Large intestine (tissue), 3 donors: ENCODE results near the gene PTPRD. TPM values are rescaled to one million over a fixed set of nuclear protein-coding genes. Genes with fewer than 3 reads are reported as not detected.

Experiments
- DNase-seq, 2 donors: peaks; one replicate each; pipeline versions ENCODE4 v3.0.0 to v3.0.0-alpha.2; 2013
- H3K27ac ChIP-seq: one replicate; pipeline ENCODE4 v1.5.1; 2013; ENCODE audit warnings: low read length
- H3K27me3 ChIP-seq: 2 replicates; pipeline ENCODE4 v1.6.1; 2013; ENCODE audit warnings: low read length; ENCODE audit not compliant: control insufficient read depth, insufficient read depth
- H3K36me3 ChIP-seq: 2 replicates; pipeline ENCODE4 v1.6.1; 2013; ENCODE audit warnings: low read length; ENCODE audit not compliant: control insufficient read depth, insufficient read depth
- H3K4me1 ChIP-seq: one replicate; pipeline ENCODE4 v1.6.1; 2013; ENCODE audit warnings: low read length; ENCODE audit not compliant: control insufficient read depth, insufficient read depth
- H3K4me3 ChIP-seq: one replicate; pipeline ENCODE4 v1.5.1; 2013; ENCODE audit warnings: low read length
- H3K9me3 ChIP-seq: one replicate; pipeline ENCODE4 v1.6.1; 2013; ENCODE audit warnings: mild to moderate bottlenecking, low read depth, low read length, moderate library complexity; ENCODE audit not compliant: control insufficient read depth
- WGBS: methylation state at CpG from one replicate; pipeline ENCODE4 v1.1.5; 2013; ENCODE audit warnings: low lambda C conversion rate; ENCODE audit not compliant: insufficient coverage; 5-methylcytosine and 5-hydroxymethylcytosine counted together
- polyA plus RNA-seq: library from polyadenylated mRNA; unstranded; fragments of 120-200 nt; gene quantifications from one replicate; pipeline ENCODE4 v1.2.1, GENCODE V29; 2013

Gene PTPRD
- polyA plus RNA-seq, 1 donor = 12.0 TPM

- H3K27me3 ChIP-seq = no peaks in the 10 kb centered on the region
- no peaks in the 10 kb centered on the region for H3K4me1 ChIP-seq
- DNase-seq = no peak
- H3K4me3 ChIP-seq = no peak overlapping the region
- H3K9me3 ChIP-seq = no peaks in the 10 kb centered on the region
- H3K27ac ChIP-seq = no peak overlapping the region
- no peaks in the 10 kb centered on the region for H3K36me3 ChIP-seq
- no CpG with 5 or more reads among the region's 4 CpGs for WGBS
Measured at GRCh38 chr9:8542537-8542936, 2070.3 kb downstream of the PTPRD start.

GRCh38 chr9:8539681-8540197 is 2073.1 kb downstream of the PTPRD start:
- Histone ChIP-seq H3K27ac (no peak overlapping the region), H3K27me3 (no peaks in the 10 kb centered on the region), H3K36me3 (no peaks in the 10 kb centered on the region), H3K9me3 (no peaks in the 10 kb centered on the region), H3K4me1 (no peaks in the 10 kb centered on the region), H3K4me3 (no peak overlapping the region)
- 50% methylated on average over 1 of the region's 5 CpGs for WGBS
- DNase-seq = no peak

DNA sequence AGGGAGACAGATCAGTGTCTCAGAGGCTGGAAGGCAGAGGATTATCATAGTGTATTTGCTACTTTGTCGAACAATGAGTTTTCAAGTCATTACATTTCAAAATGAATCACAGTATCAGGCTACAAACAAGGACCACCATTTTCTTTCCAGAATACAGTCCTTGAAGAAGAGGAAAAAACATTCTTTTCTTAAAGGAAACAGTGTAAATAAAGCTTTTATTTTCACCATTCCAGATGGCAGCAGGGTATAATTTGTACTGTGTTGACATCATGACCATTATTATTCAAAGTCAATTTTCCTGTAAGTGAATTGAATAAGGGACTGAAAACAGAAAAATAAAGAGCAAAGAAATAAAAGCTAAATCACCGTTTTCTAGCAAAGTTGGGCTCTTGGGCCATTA is 2076.0 kb downstream of the PTPRD start:
- Histone ChIP-seq H3K36me3 (no peaks in the 10 kb centered on the region), H3K4me1 (no peaks in the 10 kb centered on the region), H3K27me3 (no peaks in the 10 kb centered on the region), H3K4me3 (no peak overlapping the region), H3K9me3 (no peaks in the 10 kb centered on the region), H3K27ac (no peak overlapping the region)
- no peak for DNase-seq
- 100% methylated on average over 2 of the region's 2 CpGs for WGBS

- Histone ChIP-seq H3K4me3 (no peak overlapping the region), H3K4me1 (no peaks in the 10 kb centered on the region), H3K36me3 (no peaks in the 10 kb centered on the region), H3K27ac (no peak overlapping the region), H3K9me3 (no peaks in the 10 kb centered on the region), H3K27me3 (no peaks in the 10 kb centered on the region)
- DNase-seq = no peak
- WGBS = 100% methylated on average over 1 of the region's 1 CpG
Measured at GRCh38 chr9:8534828-8535227, 2078.0 kb downstream of the PTPRD start.

GRCh38 chr9:8533681-8534080 is 2079.1 kb downstream of the PTPRD start:
- Histone ChIP-seq H3K9me3 (no peaks in the 10 kb centered on the region), H3K27ac (no peak overlapping the region), H3K4me3 (no peak overlapping the region), H3K27me3 (no peaks in the 10 kb centered on the region), H3K4me1 (no peaks in the 10 kb centered on the region), H3K36me3 (no peaks in the 10 kb centered on the region)
- 100% methylated on average over 2 of the region's 3 CpGs for WGBS
- no peak for DNase-seq

DNA sequence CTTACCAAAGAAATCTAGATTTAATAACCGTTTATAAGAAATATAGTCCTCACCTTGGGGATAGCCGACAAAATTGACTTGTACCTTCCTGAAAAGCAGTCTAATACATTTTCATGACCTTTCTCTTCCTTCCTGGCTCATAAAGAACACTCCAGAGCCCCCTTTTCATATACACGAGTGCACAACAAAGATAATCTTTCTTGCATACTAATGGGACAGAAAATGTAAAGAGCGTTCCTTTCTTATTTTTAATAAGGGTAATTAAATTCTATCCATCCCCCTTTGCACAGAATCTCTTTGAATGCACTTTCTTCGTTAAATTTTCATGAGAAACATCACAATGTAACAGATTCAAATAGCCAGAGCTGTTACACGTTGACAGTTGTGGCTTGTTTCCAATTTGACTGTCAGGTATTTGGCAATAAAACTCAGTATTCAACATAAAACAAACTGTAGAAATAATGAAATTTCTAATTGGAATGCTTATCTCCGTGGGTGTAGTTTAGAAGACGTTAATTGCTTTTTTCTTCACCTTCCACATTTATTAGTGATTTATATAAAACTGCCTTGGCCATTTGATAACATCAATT is 2080.9 kb downstream of the PTPRD start:
- H3K4me3 ChIP-seq = no peak overlapping the region
- no peaks in the 10 kb centered on the region for H3K36me3 ChIP-seq
- H3K27ac ChIP-seq = no peak overlapping the region
- H3K27me3 ChIP-seq = no peaks in the 10 kb centered on the region
- no peaks in the 10 kb centered on the region for H3K4me1 ChIP-seq
- no peaks in the 10 kb centered on the region for H3K9me3 ChIP-seq
- 74% methylated on average over 4 of the region's 8 CpGs for WGBS
- DNase-seq = no peak

GRCh38 chr9:8521112-8521511 is 2091.7 kb downstream of the PTPRD start:
- H3K36me3 ChIP-seq = no peaks in the 10 kb centered on the region
- H3K4me1 ChIP-seq = no peaks in the 10 kb centered on the region
- H3K9me3 ChIP-seq = no peaks in the 10 kb centered on the region
- no peak overlapping the region for H3K4me3 ChIP-seq
- no CpG with 5 or more reads among the region's 3 CpGs for WGBS
- H3K27ac ChIP-seq = no peak overlapping the region
- DNase-seq = no peak
- H3K27me3 ChIP-seq = no peaks in the 10 kb centered on the region

DNA sequence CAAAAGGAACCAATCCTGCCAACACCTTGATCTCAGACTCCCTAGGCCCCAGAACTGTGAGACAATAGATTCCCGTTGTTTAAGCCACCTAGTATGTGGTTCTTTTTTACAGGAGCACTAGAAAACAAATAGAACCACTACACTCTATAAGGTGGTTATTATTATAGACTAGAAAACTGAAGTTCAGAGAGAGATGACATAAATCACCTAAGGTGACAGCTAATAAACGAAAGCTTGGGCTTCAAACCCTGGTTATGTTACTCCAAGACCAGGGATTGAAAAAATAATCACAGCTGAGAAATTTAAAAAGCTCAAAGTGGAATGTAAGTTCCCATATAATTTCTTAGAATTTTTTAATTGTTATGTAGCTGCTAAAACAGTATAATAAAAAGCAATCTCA is 2097.1 kb downstream of the PTPRD start:
- no peak overlapping the region for H3K27ac ChIP-seq
- no peaks in the 10 kb centered on the region for H3K4me1 ChIP-seq
- WGBS = 71% methylated on average over 1 of the region's 2 CpGs
- no peaks in the 10 kb centered on the region for H3K27me3 ChIP-seq
- no peaks in the 10 kb centered on the region for H3K36me3 ChIP-seq
- no peak overlapping the region for H3K4me3 ChIP-seq
- no peaks in the 10 kb centered on the region for H3K9me3 ChIP-seq
- DNase-seq = no peak

DNA sequence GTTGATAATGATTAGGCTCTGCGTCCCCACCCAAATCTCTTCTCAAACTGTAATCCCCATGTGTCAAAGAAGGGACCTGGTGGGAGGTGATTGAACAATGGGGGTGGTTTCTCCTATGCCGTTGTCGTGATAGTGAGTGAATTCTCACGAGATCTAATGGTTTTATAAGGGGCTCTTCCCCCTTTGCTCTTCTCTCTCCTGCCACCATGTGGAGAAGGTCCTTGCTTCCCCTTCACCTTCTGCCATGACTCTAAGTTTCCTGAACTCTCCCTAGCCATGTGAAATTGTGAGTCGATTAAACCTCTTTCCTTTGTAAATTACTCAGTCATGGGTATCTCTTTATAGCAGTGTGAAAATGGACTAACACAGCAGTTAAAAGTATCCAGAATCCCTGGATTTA is 2098.0 kb downstream of the PTPRD start:
- H3K9me3 ChIP-seq = no peaks in the 10 kb centered on the region
- H3K36me3 ChIP-seq = no peaks in the 10 kb centered on the region
- H3K27me3 ChIP-seq = no peaks in the 10 kb centered on the region
- WGBS = no CpG with 5 or more reads among the region's 5 CpGs
- no peak for DNase-seq
- H3K27ac ChIP-seq = no peak overlapping the region
- H3K4me3 ChIP-seq = no peak overlapping the region
- no peaks in the 10 kb centered on the region for H3K4me1 ChIP-seq

GRCh38 chr9:8508671-8509290 is 2104.0 kb downstream of the PTPRD start:
- DNase-seq = no peak
- no CpG with 5 or more reads among the region's 1 CpG for WGBS

GRCh38 chr9:8494571-8494970 is 2118.2 kb downstream of the PTPRD start:
- Histone ChIP-seq H3K4me3 (no peak overlapping the region), H3K4me1 (no peaks in the 10 kb centered on the region), H3K9me3 (no peaks in the 10 kb centered on the region), H3K27me3 (no peaks in the 10 kb centered on the region), H3K27ac (no peak overlapping the region), H3K36me3 (no peaks in the 10 kb centered on the region)
- DNase-seq = no peak
- WGBS = no CpG with 5 or more reads among the region's 4 CpGs

More at GRCh38 chr9:8508671-8509290, 2104.0 kb downstream of the PTPRD start:
- Histone ChIP-seq H3K9me3 (no peaks in the 10 kb centered on the region), H3K27ac (no peak overlapping the region), H3K27me3 (no peaks in the 10 kb centered on the region), H3K36me3 (no peaks in the 10 kb centered on the region), H3K4me1 (no peaks in the 10 kb centered on the region), H3K4me3 (no peak overlapping the region)
